ENCODE results near the gene CENPP.
"Not testable (repeated sequence)": the region's sequence is repeated elsewhere in the genome, so short reads cannot be mapped to it uniquely, and the experiment has no call there.

CENPP gene

DNA sequence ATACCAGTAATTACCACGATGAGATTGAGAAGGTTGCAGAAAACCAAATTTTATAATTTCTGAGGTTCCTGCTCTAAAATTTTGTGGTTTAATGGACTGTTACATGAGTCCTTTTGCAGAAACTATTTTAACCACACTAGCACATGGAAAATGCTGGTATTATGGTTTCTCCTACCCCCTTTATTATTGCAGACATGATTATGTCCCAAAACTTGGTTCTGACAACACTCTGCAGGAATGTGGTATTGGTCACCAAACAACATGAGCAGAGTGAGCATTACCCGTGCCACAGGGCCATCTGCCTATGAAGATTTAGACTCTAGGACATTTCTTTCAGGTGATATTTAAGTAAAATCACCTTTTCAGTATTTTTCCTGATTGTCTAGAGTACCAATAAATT is 212.8 kb downstream of the CENPP start:
- no peak for DNase-seq (ENCODE audit: low spot score)

DNA sequence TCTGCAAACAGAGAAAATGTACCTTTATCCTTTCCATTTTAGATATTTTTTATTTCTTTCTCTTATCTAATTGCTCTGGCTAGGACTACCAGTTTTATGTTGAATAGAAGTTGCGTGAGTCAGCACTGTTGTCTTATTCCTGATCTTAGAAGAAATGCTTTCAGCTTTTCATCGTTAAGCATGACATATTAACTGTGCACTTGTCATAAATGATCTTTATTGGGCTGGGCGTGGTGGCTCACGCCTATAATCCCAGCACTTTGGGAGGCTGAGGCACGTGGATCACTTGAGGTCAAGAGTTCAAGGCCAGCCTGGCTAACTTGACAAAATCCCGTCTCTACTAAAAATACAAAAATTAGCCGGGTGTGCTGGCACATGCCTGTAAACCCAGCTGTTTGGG is 218.2 kb downstream of the CENPP start:
- DNase-seq (ENCODE audit: low spot score): no peak

- no peak for DNase-seq (ENCODE audit: low spot score)
Measured at GRCh38 chr9:92545002-92545510, 219.3 kb downstream of the CENPP start.

GRCh38 chr9:92547356-92547755 is 221.6 kb downstream of the CENPP start:
- no peak for DNase-seq (ENCODE audit: low spot score)

- no peak for DNase-seq (ENCODE audit: low spot score)
Measured at GRCh38 chr9:92550765-92551164, 225.0 kb downstream of the CENPP start.

DNA sequence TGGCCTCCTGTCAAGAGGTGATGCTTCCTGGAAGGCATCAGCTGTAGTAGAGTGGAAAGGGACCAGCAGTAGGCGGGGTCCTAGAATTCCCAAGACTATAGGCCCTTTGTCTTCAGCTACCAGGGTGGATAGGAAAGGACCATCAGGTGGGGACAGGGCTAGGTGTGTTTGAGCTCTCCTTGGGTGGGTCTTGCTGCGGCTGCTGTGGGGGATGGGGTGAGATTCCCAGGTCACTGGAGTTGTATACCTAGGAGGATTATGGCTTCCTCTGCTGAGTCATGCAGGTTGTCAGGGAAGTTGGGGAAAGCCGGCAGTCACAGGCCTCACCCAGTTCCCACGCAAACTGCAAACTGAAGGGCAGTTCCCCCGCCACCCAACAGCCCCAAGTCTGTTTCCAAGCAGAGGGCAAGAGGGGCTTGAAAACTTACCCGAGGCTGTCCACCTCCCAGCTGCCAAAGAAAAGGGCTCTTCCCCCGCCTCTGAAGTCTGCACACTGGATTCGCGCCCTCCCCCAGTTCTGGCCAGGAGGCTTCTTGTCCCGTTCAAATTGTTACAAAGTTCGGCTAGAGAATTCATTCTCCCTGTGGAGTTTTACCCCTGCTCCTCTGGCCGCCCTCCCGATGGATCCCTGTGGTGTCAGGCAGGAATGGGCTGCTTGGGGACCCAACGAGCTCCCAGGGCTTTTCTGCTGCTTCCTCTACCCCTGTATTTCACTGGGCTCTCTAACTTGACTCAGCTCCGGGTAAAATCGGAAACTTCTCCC is 233.0 kb downstream of the CENPP start:
- DNase-seq (ENCODE audit: low spot score): no peak

GRCh38 chr9:92561374-92562330 is 235.9 kb downstream of the CENPP start:
- DNase-seq (ENCODE audit: low spot score): no peak

- no peak for DNase-seq (ENCODE audit: low spot score)
Measured at GRCh38 chr9:92562461-92562967, 236.8 kb downstream of the CENPP start.

DNA sequence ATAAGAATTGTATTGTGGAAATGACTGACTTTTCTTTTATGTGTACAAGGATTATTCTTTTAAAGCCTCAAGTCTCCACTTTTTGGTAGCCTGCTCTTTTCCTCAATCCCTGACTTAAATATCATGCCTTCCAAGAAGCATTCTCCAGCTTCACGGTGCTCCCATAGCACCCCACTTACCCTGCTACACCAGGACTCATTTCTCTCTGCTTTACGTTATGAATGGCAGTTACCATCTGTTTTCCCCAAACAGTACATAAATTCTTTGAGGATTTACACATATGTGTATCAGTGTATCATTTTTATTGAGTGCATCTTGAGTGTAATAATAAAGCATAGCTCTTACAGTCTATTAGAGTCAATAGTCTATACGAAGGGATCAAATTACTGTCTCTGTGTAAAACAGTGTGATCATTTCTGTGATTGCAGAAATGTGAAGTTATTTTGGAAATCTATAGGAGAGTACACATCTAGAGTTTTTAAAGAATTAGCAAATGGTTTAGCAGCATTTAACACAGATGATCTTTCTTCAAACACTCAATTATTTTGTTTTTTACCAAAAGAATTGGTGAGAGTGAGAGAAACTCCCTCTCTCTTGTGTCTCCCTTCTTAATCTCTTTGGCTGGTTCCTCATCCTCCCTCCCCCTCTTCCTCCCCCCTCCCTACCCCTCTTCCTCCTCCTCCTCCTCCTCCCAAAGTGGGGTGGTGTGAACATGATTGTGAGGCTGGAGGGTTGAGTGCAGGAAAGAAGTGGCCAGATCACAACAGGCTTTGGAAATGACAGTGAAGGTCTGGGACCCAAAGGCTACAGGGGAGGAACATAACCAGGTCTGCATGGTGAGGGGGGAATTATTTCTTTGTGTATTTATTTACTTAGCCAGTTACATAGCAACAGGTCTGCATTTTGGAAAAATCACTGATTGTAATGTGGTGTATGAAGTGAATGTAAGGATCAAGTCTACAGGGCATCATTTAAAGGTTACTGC is 237.7 kb downstream of the CENPP start:
- DNase-seq (ENCODE audit: low spot score): no peak

GRCh38 chr9:92564504-92564903 is 238.8 kb downstream of the CENPP start:
- no peak for DNase-seq (ENCODE audit: low spot score)

DNA sequence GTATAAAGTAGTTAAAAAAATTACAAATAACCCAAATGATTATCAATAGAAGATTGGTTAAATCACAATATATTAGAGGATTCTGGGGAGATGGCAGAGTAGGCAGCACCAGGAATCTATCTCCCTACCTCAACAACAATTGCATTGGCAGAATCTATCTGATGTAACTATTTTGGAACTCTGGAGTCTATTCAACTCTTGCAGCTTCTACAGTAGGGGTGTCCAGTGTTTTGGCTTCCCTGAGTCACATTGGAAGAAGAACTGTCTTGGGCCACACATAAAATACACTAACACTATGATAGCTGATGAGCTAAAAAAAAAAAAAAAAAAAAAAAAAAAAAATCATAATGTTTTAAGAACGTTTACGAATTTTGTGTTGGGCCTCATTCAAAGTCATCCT is 239.2 kb downstream of the CENPP start:
- no peak for DNase-seq (ENCODE audit: low spot score)

DNA sequence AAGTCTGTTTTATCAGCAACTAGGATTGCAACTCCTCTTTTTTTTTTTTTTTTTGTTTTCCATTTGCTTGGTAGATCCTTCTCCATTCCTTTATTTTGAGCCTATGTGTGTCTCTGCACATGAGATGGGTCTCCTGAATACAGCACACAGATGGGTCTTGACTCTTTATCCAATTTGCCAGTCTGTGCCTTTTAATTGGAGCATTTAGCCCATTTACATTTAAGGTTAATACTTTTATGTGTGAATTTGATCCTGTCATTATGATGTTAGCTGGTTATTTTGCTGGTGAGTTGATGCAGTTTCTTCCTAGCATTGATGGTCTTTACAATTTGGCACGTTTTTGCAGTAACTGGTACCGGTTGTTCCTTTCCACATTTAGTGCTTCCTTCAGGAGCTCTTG is 246.1 kb downstream of the CENPP start:
- not testable (repeated sequence) for DNase-seq (ENCODE audit: low spot score)

DNA sequence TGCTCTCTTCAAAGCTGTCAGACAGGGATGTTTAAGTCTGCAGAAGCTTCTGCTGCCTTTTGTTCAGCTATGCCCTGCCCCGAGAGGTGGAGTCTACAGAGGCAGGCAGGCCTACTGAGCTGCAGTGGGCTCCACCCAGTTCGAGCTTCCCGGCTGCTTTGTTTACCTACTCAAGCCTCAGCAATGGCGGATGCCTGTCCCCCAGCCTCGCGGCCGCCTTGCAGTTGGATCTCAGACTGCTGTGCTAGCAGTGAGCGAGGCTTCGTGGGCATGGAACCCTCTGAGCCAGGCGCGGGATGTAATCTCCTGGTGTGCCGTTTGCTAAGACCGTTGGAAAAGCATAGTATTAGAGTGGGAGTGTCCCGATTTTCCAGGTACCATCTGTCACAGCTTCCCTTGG is 247.9 kb downstream of the CENPP start:
- not testable (repeated sequence) for DNase-seq (ENCODE audit: low spot score)

DNA sequence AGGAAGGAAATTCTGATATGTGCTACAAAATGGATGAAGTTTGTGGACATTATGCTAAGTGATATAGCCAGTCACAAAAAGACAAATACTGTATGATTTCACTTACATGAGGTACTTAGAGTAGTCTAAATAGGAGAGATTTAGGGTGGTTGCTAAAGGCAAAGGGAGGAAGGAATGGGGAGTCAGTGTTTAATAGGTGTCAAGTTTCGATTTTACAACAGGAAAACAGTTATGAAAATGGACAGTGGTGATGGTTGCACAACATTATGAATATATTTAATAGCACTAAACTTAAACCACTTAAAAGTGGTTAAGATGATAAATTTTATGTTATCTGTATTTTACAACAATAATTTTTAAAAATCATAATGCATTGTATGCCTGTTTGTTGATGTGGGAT is 250.4 kb downstream of the CENPP start:
- DNase-seq (ENCODE audit: low spot score): no peak

- DNase-seq (ENCODE audit: low spot score): no peak
Measured at GRCh38 chr9:92589923-92590322, 264.2 kb downstream of the CENPP start.

- no peak for DNase-seq (ENCODE audit: low spot score)
Measured at GRCh38 chr9:92590377-92590776, 264.6 kb downstream of the CENPP start.

GRCh38 chr9:92592537-92592936 is 266.8 kb downstream of the CENPP start:
- no peak for DNase-seq (ENCODE audit: low spot score)

- no peak for DNase-seq (ENCODE audit: low spot score)
Measured at GRCh38 chr9:92592946-92593861, 267.5 kb downstream of the CENPP start.

DNA sequence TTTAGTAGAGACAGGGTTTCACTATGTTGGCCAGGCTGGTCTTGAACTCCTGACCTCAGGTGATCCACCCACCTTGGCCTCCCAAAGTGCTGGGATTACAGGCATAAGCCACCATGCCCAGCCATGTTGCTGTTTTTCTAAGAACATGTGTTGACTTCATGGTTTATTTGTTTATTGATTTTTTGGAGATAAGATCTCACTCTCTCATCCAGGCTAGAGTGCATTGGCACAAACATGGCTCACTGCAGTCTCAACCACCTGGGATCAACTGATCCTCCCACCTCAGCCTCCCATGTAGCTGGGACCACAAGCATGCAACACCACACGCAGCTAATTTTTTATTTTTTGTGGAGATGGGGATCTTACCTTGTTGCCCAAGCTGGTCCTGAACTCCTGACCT is 269.3 kb downstream of the CENPP start:
- not testable (repeated sequence) for DNase-seq (ENCODE audit: low spot score)

GRCh38 chr9:92595930-92596329 is 270.2 kb downstream of the CENPP start:
- no peak for DNase-seq (ENCODE audit: low spot score)

Data from hematopoietic multipotent progenitor cell treated with erythropoietin and hydrocortisone succinate and interleukin-3 and kit ligand, for 15 days (in vitro differentiated cells).